GM21526 (cell line): ENCODE data around the gene SELENOS.
A peak's percentile ranks its signal among the peaks of the same experiment; 100 is the strongest.

Experiments
- ATAC-seq: cut with Tn5 transposase; IDR thresholded peaks from one replicate; pipeline ENCODE4 v1.9.1; 2021; ENCODE audit warnings: moderate library complexity; ENCODE audit not compliant: unreplicated experiment, low FRiP score

Gene SELENOS

GRCh38 chr15:101280007-101280406 is 2.7 kb upstream of the SELENOS start:
- ATAC-seq = no peak

- ATAC-seq = no peak
Measured at GRCh38 chr15:101277943-101278564, 769 bp upstream of the SELENOS start.

GRCh38 chr15:101276501-101277037 is 716 bp downstream of the SELENOS start:
- peak; percentile 41 for ATAC-seq

GRCh38 chr15:101275018-101275417 is 2.3 kb downstream of the SELENOS start:
- peak; percentile 25 for ATAC-seq

- no peak for ATAC-seq
Measured at GRCh38 chr15:101273534-101273933, 3.8 kb downstream of the SELENOS start.

- no peak for ATAC-seq
Measured at GRCh38 chr15:101272584-101272983, 4.7 kb downstream of the SELENOS start.

GRCh38 chr15:101269479-101270223 is 7.6 kb downstream of the SELENOS start:
- ATAC-seq = no peak

- no peak for ATAC-seq
Measured at GRCh38 chr15:101267320-101268104, 9.8 kb downstream of the SELENOS start.

GRCh38 chr15:101266787-101267186 is 10.5 kb downstream of the SELENOS start:
- no peak for ATAC-seq

GRCh38 chr15:101266034-101266433 is 11.3 kb downstream of the SELENOS start:
- no peak for ATAC-seq

- ATAC-seq = no peak
Measured at GRCh38 chr15:101264911-101265641, 12.2 kb downstream of the SELENOS start.

GRCh38 chr15:101264011-101264410 is 13.3 kb downstream of the SELENOS start:
- ATAC-seq = no peak

- ATAC-seq = no peak
Measured at GRCh38 chr15:101262551-101262950, 14.7 kb downstream of the SELENOS start.

GRCh38 chr15:101258238-101259144 is 18.8 kb downstream of the SELENOS start:
- peak; percentile 47 for ATAC-seq

- no peak for ATAC-seq
Measured at GRCh38 chr15:101256757-101257156, 20.5 kb downstream of the SELENOS start.

GRCh38 chr15:101255615-101256241 is 21.6 kb downstream of the SELENOS start:
- ATAC-seq = no peak

GRCh38 chr15:101255051-101255395 is 22.3 kb downstream of the SELENOS start:
- ATAC-seq = no peak

- no peak for ATAC-seq
Measured at GRCh38 chr15:101254157-101255050, 22.9 kb downstream of the SELENOS start.
